ENCODE results near the gene PACS1. TPM values are rescaled to one million over a fixed set of nuclear protein-coding genes. Genes with fewer than 3 reads are reported as not detected.

The PACS1 gene
- total RNA-seq, 1 donor = 31.5 TPM

GRCh38 chr11:66218846-66219620, 149.0 kb downstream of the PACS1 start:
- TF ChIP-seq CTCF (IDR thresholded peaks at IDR 0.05; ENCODE audit: insufficient read depth, low read length) = no peak

GRCh38 chr11:66219846-66220565, 149.9 kb downstream of the PACS1 start:
- TF ChIP-seq CTCF (IDR thresholded peaks at IDR 0.05; ENCODE audit: insufficient read depth, low read length) = no peak
- no peak for DNase-seq (ENCODE audit: low read depth)
- H3K4me3 ChIP-seq (ENCODE audit: low read depth, low read length) = no peak overlapping the region

More at GRCh38 chr11:66218846-66219620, 149.0 kb downstream of the PACS1 start:
- no peak overlapping the region for H3K4me3 ChIP-seq (ENCODE audit: low read depth, low read length)
- DNase-seq (ENCODE audit: low read depth) = no peak

- TF ChIP-seq CTCF (IDR thresholded peaks at IDR 0.05; ENCODE audit: insufficient read depth, low read length) = no peak
- no peak for DNase-seq (ENCODE audit: low read depth)
- no peak overlapping the region for H3K4me3 ChIP-seq (ENCODE audit: low read depth, low read length)
Observed at GRCh38 chr11:66220566-66220935, 150.5 kb downstream of the PACS1 start.

DNA sequence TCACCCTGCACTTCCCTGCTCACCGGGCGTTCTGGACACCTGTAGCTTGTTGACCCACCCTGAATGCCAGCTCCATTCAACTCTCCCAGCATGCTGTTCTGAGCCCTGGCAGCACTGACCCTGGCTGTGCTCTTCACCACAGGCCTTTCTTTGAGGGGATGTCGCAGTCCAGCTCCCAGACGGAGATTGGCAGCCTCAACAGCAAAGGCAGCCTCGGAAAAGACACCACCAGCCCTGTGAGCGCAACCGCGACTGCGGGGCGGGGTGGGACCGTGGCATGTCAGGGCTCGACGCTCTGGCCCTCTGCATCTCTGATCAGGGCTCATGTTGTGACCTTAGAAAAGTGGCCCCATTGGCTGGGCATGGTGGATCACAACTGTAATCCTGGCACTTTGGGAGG, 150.9 kb downstream of the PACS1 start:
- DNase-seq (ENCODE audit: low read depth) = no peak
- no peak for TF ChIP-seq CTCF (IDR thresholded peaks at IDR 0.05; ENCODE audit: insufficient read depth, low read length)
- no peak overlapping the region for H3K4me3 ChIP-seq (ENCODE audit: low read depth, low read length)

DNA sequence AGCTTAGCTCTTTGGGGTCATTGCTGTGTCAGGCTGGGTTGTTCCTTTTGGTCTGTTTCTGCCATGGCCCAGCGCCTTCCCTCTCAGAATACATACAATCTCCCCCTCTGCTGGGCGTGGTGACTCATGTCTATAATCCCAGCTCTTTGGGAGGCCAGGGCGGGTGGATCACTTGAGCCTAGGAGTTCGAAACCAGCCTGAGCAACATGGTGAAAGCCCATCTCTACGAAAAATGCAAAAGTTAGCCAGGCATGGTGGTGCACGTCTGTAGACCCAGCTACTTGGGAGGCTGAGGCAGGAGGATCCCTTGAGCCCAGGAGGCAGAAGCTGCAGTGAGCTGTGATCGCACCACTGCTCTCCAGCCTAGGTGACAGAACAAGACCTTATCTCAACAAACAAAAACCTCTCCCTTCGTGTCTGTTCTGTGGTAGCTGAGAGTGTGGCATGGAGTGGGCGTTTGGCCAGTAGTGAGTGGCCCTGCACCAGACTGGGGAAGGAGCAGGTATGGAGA, 151.7 kb downstream of the PACS1 start:
- no peak for TF ChIP-seq CTCF (IDR thresholded peaks at IDR 0.05; ENCODE audit: insufficient read depth, low read length)
- DNase-seq (ENCODE audit: low read depth) = no peak
- H3K4me3 ChIP-seq (ENCODE audit: low read depth, low read length) = no peak overlapping the region

DNA sequence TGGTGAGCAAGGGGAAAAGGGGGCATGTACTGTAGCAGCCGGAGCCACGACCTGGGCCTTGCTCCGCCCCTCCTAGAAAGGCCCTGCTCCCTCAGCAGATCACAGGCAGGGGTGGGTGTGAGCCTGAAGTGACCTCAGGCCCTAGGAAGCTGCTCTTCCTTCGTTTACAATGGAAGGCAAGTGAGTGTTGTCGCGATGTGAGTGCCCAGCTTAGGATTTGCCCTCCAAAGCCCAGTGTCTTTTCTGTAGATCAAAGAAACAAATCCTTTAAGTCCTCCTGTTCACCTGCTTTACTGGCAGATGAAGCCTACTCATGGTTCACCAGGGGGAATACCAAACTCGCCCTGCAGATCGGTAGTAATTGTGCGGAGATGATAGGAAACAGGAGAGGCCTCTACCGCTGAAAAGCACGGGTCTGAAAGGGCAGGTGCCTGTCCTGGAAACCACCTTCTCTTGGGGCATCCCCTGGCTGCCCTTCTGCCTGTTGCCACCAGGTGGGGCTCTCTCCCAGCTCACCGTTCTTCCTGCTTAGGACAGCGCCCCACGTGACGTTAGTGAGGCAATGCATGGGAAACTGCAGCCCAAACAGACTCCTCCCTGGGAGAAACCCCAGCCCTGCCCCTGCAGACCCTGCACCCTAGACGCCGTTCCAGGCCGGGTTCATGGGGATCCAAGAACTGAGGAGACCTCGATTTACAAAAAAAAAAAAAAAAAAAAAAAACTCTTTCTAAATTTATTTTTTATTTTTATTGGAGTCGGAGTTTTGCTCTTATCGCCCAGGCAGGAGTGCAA, 152.5 kb downstream of the PACS1 start:
- DNase-seq (ENCODE audit: low read depth) = peak; percentile 92
- H3K4me3 ChIP-seq (ENCODE audit: low read depth, low read length) = no peak overlapping the region

More for the DNA sequence above, 152.5 kb downstream of the PACS1 start:
- TF ChIP-seq CTCF (IDR thresholded peaks at IDR 0.05; ENCODE audit: insufficient read depth, low read length) = peak; percentile 100

All from fibroblast of the aortic adventitia (primary cell).